NOMO-1 treated with DMSO at 0.1 percent for 48 hours (cell line): ENCODE results near the gene RAB6A.
"Not testable (repeated sequence)": the region's sequence is repeated elsewhere in the genome, so short reads cannot be mapped to it uniquely, and the experiment has no call there.

Source experiments
- DNase-seq: peaks from one replicate; lab custom pipeline; 2025; ENCODE audit not compliant: unreplicated experiment; lab: John Stamatoyannopoulos, UW

Gene RAB6A

DNA sequence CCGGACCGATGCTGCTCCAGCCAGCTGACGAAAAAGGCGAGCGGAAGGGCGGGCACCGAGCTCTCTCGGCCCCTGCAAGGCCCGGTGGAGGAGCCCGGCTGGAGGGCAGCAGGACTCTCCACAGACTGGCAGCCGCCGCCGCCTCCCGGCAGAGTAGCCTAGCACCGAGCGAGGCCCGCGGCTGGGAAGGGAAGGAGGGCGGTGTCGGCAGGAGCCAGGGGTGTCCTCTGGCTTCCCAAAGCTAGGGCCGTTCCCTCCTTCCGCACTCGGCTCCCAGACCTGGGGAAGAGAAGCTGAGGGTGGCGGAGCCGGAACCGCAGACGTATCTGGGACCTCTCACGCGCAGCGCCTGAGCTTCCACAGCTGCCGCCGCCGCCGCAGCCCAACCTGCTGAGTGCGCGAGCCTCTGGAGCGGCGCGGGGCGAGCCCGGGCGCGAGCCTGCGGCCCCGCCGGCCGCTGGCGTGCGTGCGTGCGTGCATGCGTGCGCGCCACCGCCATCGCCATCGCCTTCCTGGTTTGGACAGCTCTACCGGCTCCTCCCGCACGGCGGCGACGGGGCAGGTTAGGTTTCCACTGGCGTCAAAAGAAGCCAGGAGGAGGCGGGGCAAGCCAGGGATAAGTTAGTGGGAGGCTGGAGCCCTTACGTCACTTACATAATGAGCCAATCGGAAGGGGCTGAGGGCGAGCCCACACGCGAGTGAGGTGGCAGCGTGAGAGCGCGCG is at the start of gene RAB6A:
RAB6A (minus strand) TSS at position 396 of the 724 bp plus-strand sequence. CDS start 439 bp downstream, outside the sequence.
- DNase-seq, result peak; percentile 99

DNA sequence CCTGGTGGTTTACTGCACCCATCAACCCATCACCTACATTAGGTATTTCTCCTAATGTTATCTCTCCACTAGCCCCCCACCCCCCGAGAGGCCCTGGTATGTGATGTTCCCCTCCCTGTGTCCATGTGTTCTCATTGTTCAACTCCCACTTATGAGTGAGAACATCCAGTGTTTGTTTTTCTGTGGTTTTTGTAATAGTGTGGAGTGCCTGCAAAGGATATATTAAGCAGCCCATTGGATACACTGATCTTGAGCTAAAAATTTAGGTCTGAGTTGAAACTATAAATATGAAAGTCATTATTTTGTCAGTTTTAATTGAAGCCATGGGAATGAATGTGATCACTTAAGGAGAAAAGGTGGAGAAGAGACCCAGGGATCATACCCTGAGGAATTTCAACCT is 49.8 kb upstream of the RAB6A start:
- no peak for DNase-seq

DNA sequence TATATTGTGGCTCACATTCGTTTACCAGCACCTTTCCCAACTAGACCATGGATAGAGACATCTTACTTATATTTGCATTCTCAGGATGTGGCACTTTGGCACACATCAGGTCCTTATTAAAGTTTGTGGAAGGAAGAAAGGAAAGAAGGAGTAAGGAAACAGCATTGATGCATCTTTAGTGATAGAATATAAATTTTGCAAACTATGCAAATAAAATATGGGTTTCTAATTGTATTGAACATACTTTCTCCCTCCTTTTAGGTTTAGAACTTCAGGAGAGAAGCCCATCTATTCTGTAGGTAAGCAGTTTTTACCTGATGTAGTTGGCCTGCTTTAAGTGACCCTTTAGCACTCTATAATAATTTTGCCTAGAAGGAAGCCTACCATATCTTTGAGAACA is 47.2 kb upstream of the RAB6A start:
- no peak for DNase-seq

DNA sequence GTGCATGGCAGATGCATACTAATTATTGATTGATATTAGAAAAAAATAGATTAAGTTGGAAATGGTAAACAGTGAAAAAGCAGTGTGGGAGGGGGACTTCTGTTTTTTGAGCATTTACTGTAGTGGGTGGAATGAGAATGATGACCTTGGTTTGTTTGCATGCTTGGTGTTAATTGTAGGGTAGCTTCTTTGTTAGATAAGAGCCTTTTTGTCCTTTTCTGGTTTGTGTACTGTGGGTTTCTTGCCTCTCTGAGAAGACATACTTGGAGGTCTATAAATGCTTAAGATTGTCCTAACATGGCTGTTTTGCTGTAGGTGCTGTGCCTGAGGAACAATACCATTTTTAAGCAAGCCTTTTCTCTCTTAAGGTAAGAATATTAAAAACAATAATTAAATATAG is 43.8 kb upstream of the RAB6A start:
- no peak for DNase-seq

DNA sequence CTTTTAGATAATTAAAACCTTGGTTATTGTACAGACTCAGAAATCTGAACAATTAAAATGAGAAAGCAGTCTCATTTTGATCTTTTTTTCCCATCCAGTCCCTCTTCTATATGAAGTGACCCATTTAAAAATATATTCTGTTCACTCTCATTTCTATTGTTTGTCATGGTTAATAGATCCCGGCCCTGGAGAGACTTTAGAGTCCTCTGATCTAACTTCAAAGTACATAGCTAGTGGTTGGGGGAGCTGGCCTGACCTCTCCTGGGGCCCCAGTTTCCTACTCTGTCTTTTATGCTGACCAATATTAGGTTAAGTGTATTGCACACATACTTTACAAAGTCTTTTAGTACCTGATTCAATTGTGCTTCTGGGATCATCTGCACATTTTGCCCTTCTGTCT is 40.3 kb upstream of the RAB6A start:
- no peak for DNase-seq

DNA sequence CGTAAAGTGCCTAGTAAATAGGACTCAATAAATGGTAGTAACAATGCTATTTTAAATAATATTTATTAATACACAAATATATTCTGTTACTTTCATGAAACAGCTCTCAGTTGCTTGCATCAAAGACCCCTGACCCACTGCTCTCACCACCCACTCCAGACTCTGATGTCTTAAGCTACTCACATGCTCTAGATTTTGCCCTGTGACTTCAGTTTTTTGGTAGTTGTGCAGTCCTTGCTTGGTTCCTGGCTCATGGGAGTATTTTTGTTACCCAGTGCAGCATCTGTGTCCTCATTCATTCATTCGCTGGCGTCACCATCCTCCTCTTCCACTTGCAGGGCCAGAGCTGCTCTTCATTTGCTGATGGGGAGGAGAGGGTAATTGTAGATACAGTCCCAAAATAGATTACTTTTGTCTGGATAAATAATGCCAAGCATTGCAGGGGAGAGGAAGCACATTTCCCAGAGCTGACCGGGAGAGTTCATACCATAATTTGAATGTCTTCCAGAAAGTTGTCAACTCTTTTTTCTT is 39.5 kb upstream of the RAB6A start:
- no peak for DNase-seq

DNA sequence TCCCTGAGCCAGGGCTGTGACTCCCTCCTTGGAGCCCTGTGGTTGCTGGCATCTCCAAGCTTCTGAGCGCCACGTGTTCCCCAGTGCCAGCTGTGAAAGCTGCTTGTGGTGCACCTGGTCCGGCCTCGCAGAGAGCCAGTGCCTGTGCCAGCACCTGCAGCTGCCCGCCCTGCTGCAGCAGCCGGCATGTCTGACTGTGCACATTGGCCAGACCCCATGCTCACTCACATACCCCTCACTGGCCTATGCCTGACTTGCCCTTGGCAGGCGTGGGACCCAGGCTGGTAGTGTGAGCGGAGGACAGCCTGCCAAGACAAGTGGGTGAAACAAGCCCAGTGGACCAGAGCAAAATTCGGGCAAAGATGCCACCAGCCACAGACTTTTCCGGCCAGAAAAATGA is 36.6 kb upstream of the RAB6A start:
- DNase-seq, result no peak

DNA sequence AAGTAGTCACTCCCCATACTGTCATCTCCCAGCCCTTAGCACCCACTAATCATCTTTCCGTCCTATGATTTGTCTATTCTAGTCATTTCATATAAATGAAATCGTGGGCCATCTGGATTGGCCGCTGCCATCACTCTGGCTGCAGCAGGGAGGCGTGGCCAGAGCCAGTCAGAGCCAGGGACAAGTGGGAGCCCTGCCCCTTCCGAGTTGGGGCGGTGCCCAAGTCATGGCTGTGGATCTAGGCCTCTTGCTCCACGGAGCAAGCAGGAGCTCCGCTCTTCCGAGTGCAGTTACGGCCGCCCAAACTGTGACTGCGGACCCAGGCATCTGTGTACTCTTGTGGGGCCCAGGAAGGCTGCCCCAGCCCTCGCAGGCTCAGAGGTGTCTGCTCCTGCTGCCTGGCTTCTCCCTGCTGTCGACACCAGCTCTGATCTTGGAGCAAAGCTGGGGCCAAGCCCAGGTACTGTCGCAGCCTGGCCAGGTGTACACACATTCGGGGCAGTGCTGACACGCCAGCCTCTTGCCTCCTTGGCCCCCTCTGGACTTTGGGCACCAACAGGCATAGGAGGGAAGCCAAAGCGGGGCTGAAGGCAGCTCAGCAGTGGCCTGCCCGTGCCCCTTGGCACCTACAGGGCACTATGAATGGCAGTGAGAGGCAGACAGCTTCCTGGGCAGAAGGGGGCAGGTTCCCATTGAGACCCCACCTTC is 35.2 kb upstream of the RAB6A start:
- no peak for DNase-seq

DNA sequence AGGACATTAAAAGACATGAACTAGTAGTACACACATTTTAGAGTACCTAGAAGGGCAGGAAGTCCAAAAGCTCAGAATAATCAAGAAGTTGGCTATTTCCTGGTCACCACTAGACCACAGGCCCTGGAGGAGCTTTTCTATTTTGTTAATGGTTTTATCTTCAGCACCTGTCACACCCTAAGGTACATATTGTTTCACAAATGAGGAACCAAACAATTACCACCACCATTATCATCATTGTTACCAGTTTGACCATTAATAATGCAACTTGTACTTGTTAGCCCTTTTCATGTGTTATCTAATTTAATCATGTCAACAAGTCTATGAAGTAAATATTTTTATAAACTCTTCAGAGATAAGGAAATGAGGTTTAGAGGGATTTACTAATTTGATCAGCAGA is 31.7 kb upstream of the RAB6A start:
- DNase-seq, result no peak

DNA sequence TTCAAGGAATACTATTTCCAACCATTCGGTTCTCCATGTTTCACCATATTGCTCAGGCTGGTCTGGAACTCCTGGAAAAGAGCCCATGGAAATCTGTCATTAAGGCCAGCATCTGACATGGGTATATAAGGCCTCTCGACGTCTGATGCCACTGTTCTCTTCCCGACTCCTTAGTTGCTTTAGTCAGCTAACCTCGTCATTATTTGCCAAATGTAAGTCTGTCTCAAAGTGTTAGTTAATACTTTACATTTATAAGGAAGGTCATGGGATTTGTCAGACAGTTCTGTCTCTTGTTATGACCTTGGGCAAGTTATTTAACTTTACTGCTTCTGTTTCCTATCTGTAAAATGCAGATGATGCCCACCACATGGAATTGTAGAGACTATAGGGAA is 28.4 kb upstream of the RAB6A start:
- DNase-seq, result no peak

DNA sequence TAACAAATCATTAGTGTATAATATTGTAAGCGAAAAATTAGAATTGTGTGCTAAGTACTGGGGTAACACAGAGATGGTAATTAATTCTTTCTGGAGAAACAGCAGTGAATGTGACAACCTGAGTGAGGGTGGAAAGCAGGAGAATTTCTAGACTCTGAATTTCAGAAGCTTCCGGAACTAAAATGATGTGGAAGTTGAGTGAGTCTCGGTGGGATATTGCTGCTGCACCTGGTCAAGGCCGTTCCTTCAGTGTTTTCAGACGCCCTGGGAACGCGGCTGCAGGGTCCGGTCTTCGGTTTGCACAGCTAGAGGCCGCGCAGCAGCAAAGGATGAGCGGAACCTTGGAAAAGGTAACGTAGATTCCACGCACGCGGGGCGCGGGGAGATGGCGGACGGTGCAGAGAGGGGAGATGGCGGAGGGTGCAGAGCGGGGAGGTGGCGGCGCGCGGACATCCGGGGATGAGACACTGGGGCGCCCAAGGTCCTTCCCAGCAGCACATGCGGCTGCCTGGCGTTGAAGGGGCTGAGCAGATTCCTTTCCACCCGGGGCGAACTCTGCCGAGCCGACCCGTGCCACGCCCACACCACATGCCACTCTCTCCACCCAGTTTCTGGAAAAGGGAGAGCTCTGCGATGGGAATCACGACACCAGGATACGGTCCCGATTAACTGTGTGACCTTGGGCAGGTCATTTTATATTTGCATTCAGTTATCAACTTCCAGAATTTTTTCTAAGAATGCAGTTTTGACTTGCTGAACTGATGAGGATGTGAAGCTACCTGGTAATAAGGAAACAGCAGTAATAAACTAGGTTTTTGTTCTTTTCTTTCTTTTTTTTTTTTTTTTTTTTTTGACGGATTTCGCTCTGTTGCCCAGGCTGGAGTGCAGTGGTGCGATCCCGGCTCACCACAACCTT is 27.0 kb upstream of the RAB6A start, which contains the start of gene MRPL48:
MRPL48 (plus strand) TSS at position 232 of the 916 bp plus-strand sequence; CDS start at position 330, 98 bp downstream.
- peak; percentile 95 for DNase-seq

DNA sequence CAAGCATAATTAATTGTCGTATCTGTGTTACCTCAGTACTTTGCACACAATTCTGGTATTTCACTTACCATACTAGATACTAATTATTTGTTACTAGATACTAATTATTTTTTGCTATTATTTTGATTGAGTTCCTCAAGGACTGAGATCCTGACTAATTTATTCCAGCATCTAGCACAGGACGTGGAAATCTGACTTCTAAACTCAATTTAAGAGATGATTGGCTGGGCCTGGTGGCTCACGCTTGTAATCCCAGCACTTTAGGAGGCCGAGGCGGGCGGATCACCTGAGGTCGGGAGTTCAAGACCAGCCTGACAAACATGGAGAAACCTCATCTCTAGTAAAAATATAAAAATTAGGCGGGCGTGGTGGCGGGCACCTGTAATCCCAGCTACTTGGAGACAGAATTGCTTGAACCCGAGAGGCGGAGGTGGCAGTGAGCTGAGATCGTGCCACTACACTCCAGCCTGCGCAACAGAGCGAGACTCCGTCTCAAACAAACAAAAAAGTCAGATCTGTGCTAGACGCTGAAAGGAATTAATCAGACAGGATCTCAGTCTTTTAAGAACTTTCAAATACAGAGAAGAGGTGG is 26.3 kb upstream of the RAB6A start:
- DNase-seq, result no peak

DNA sequence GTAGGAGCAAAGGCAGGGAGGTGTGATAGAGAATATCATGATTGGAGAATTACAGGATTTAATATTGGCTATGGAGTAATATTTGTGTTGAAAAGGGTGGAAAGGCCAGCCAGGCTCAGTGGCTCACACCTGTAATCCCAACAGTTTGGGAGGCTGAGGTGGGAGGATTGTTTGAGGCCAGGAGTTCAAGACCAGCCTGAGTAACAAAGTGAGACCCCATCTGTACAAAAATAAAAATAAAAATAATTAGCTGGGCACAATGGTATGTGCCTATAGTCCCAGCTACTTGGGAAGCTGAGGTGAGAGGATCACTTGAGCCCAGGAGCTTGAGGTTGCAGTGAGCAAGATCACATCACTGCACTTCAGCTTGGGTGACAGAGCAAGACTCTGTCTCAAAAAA is 24.6 kb upstream of the RAB6A start:
- not testable (repeated sequence) for DNase-seq

DNA sequence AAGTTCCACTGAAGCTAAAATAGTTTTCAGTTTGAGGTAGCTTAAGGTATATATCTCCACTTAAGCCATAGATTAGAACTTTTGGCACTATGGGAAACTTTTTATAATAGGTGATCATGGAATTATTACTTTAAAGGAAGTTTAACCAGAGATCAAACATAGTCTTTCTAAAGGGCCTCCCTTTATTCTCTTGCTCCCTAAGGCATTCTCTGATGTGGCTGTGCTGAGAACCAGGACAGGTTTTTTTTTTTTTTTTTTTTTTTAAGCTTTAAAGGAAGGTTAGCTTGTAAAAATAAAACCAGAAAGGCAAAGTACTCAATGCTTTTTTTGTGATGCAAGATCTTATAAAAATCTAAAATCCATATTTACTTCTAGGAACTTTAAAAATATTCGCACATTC is 23.9 kb upstream of the RAB6A start:
- DNase-seq, result no peak

DNA sequence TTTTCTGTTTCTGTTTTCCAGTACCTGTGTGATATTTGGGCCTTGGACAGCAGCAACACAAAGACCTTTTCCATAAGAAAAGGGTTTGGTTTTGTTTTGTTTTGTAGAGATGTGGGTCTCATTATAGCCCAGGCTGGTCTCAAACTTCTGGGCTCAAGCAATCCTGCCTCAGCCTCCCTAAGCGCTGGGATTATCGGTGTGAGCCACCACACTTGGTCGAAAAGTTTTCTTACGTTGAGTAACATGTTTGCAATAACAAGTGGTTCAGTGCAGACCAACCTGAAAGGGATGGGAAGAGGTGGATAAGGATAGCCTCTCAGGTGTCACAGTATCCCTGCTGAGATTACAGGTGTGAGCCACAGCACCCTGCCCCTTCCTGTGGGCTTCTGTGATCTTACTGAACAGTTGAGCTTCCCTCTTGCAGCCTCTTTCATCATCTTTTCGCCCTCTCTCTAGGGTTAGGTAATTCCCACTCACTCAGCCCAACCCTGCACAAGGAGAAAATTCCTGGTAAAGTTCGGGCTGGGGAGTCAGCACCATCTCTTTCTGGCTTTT is 23.3 kb upstream of the RAB6A start:
- no peak for DNase-seq

DNA sequence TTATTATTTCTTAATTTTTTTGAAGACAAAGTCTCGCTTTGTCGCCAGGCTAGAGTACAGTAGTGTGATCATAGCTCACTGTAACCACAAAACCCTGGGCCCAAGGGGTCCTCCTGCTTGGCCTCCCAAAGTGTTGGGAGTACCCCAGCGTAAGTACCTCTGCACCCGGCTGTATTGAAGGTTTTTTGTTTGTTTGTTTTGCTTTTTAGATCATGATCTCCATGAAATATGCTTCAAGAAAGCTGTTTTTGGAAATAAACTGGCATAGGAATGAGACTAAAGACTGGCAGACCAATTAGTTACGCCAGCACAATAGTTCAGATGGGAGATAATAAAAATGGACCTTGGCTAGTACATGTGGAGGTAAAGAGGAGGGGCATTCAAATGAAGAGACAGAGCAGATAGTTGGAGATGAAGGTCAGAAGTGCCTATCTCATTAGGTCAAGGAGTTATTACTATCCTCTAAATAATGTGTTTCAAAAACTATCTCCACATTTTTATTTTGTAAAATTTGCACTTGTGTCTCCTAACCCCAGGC is 22.7 kb upstream of the RAB6A start:
- no peak for DNase-seq

DNA sequence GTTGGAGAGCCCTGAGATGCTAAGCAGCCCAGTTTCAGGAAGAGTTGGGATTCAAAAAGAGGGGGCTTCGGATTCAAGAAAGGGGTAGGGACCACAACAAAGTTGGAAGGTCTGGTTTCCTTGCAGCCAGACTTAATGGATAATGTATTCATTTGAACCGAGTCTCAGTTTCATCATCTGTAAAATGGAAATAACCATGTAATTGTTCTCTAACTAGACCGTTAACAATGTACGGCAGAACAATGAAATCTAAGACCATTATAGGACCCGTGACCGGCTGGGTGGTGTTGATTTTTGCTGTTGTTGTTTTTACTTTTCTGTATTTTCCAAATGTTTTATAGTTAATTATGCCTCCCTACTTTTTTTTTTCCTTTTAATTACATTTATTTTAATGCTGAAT is 20.4 kb upstream of the RAB6A start:
- DNase-seq, result no peak

DNA sequence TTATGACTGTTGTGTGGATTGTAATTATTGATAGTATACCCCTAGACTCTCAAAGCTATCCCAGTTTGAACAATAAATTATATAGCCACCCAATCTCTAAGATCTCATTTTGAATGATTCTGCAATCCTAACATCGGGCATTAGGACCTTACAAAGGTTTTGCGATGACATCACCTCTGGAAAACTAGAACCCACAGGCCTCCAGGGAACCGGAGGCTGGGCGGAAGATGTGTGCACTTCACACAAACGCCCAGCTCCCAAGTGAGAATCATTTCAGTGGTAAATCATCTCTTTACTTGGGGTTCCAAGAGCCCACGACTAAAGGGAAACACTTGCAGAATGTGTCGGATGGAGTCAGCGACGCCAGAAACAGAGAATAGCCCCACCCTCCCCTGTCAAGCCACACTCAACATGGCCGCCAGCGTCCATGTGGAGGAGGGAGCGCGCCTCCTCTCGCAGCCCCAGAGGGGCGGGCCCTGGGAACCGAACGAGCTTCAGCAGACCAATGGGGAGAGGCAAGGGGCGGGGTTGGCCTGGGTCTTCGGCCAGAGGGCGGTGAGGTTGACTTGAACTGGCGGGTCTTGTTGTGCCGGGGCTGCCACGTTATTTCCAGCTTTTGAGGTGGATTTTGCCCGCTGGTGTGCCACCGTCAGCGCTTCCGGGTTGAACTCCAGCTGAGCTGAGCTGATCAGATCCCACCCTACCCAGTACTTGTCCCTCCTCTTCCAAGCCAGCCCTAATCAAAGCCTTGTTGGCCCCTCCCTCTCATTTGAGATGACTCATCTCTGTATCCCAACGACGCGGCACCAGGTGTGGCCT is 18.4 kb upstream of the RAB6A start:
- peak; percentile 98 for DNase-seq

DNA sequence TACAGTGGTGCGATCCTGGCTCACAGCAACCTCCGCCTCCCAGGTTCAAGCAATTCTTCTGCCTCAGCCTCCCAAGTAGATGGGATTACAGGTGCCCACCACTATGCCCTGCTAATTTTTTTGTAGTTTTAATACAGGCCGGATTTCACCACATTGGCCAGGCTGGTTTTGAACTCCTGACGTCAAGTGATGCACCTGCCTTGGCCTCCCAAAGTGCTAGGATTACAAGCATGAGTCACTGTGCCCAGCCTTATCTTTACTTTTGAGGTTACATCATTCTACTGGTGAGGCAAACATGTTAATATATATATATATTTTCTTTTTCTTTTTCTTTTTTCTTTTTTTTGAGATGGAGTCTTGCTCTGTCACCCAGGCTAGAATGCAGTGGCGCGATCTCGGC is 9.9 kb upstream of the RAB6A start:
- DNase-seq, result not testable (repeated sequence)
